Measurements from ENCODE around the gene SMARCD2.

SMARCD2 gene

DNA sequence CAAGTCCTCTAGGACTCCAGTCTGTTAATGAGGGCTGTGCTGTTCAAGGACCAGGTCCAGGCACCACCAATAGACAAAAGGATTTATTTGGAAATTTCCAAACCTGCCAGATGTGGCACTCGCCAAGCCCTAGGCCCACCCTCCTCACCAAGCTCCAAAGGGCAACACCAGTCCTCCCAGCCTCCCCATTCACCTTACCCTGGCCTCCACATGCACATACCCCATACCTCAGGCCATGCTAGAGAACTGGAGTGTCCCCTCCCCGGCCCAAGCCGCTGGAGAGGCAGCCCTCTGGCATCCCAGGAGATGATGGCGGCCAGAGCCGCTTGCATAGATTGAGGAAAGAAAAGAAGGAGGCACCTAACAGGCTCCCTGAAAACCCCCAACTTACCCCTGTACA is 10.5 kb downstream of the SMARCD2 start:
- TF ChIP-seq, protein P1, sequence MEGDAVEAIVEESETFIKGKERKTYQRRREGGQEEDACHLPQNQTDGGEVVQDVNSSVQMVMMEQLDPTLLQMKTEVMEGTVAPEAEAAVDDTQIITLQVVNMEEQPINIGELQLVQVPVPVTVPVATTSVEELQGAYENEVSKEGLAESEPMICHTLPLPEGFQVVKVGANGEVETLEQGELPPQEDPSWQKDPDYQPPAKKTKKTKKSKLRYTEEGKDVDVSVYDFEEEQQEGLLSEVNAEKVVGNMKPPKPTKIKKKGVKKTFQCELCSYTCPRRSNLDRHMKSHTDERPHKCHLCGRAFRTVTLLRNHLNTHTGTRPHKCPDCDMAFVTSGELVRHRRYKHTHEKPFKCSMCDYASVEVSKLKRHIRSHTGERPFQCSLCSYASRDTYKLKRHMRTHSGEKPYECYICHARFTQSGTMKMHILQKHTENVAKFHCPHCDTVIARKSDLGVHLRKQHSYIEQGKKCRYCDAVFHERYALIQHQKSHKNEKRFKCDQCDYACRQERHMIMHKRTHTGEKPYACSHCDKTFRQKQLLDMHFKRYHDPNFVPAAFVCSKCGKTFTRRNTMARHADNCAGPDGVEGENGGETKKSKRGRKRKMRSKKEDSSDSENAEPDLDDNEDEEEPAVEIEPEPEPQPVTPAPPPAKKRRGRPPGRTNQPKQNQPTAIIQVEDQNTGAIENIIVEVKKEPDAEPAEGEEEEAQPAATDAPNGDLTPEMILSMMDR (IDR thresholded peaks at IDR 0.05; ENCODE audit: unreplicated experiment in 3 of 3): no peak
- H3K9me3 Mint-ChIP-seq: no peaks in the 10 kb centered on the region
- peaks cover 74% of the 10 kb centered on the region for H3K36me3 Mint-ChIP-seq (ENCODE audit: low read depth)
- no peak overlapping the region for H3K27ac Mint-ChIP-seq
- H3K4me3 Mint-ChIP-seq: no peak overlapping the region
- H3K4me1 Mint-ChIP-seq: peaks cover 20% of the 10 kb centered on the region
- no peaks in the 10 kb centered on the region for H3K27me3 Mint-ChIP-seq (ENCODE audit: low read depth)

DNA sequence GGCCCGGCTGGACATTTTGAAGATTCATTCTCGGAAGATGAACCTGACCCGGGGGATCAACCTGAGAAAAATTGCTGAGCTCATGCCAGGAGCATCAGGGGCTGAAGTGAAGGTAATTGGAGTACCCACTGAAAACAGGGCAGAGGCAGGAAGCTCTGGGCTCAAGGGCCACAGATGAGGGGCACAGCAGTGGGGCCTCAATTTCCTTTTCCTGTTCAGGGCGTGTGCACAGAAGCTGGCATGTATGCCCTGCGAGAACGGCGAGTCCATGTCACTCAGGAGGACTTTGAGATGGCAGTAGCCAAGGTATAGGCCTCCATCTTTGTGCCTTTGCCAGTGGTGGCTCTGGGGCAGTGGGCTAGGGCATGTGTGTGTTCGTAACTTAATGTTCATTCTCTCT is 11.0 kb downstream of the SMARCD2 start:
- TF ChIP-seq, protein P1 (IDR thresholded peaks at IDR 0.05; ENCODE audit: unreplicated experiment in 3 of 3): no peak

DNA sequence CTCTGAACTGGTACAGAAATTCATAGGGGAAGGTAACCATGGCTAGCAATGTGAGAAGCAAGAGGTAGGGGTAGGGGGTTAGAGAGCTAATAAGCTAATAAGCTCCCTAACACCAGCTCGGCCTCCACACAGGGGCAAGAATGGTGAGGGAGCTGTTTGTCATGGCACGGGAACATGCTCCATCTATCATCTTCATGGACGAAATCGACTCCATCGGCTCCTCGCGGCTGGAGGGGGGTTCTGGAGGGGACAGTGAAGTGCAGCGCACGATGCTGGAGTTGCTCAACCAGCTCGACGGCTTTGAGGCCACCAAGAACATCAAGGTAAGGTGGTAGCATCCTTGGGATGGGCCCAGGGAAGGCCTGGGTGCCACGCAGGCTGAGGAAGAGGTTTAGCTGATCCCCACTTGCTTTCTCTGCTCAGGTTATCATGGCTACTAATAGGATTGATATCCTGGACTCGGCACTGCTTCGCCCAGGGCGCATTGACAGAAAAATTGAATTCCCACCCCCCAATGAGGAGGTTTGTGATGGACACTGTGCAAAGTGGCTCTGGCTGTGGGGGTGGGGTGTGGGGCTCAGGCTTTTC is 11.5 kb downstream of the SMARCD2 start:
- no peaks in the 10 kb centered on the region for H3K9me3 Mint-ChIP-seq

More for the DNA sequence above, 11.0 kb downstream of the SMARCD2 start:
- Mint-ChIP-seq H3K36me3 (ENCODE audit: low read depth) (peaks cover 74% of the 10 kb centered on the region), H3K27ac (no peak overlapping the region), H3K4me1 (peaks cover 25% of the 10 kb centered on the region), H3K4me3 (no peak overlapping the region), H3K27me3 (ENCODE audit: low read depth) (no peaks in the 10 kb centered on the region), H3K9me3 (no peaks in the 10 kb centered on the region)

DNA sequence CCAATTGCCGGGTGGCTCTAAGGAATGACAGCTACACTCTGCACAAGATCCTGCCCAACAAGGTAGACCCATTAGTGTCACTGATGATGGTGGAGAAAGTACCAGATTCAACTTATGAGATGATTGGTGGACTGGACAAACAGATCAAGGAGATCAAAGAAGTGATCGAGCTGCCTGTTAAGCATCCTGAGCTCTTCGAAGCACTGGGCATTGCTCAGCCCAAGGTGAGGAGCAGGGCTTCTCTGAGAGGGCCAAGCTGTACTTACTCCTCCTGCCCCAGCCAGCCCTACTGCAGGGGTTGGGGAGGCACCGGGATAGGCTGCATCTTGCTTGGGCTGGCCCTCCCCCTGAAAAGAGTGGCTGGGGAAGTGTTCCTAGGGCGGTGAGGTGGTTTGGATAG is 12.2 kb downstream of the SMARCD2 start:
- Mint-ChIP-seq H3K4me1 (peaks cover 32% of the 10 kb centered on the region), H3K9me3 (no peaks in the 10 kb centered on the region), H3K4me3 (peak overlapping the region in 2 of 3 experiments; percentile 82 to 92), H3K27ac (no peak overlapping the region), H3K36me3 (ENCODE audit: low read depth) (peaks cover 76% of the 10 kb centered on the region), H3K27me3 (ENCODE audit: low read depth) (no peaks in the 10 kb centered on the region)
- TF ChIP-seq, protein P1 (IDR thresholded peaks at IDR 0.05; ENCODE audit: unreplicated experiment in 3 of 3): no peak

More for the DNA sequence above, 11.5 kb downstream of the SMARCD2 start:
- H3K4me3 Mint-ChIP-seq: peak overlapping the region in 2 of 3 experiments; percentile 2 to 33
- H3K36me3 Mint-ChIP-seq (ENCODE audit: low read depth): peaks cover 76% of the 10 kb centered on the region
- H3K4me1 Mint-ChIP-seq: peaks cover 30% of the 10 kb centered on the region
- H3K27ac Mint-ChIP-seq: no peak overlapping the region
- TF ChIP-seq, protein P1 (IDR thresholded peaks at IDR 0.05; ENCODE audit: unreplicated experiment in 3 of 3): no peak
- H3K27me3 Mint-ChIP-seq (ENCODE audit: low read depth): no peaks in the 10 kb centered on the region

DNA sequence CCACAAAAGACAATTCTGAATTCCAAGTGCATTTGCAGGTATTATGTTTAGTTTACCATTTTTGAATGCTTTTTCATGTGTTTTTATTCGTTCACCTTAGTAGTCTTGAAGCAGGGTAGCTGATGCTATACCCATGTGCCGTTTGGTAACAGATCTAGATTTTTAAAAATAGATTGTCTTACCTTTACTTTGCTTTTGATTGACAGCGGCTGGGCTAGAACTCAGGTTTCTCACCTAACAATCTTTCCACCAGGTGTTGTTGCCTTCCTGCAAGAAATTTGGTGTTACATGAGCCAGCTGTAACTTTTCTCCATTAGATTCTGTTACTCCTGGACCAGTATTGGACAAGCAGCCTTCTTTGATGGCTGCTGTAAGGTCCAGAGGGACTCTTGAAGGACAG is 13.5 kb downstream of the SMARCD2 start:
- no peaks in the 10 kb centered on the region for H3K9me3 Mint-ChIP-seq
- peak overlapping the region; percentile 82 to 94 (median 92) for H3K4me3 Mint-ChIP-seq
- peaks cover 77% of the 10 kb centered on the region for H3K36me3 Mint-ChIP-seq (ENCODE audit: low read depth)
- TF ChIP-seq, protein P1 (IDR thresholded peaks at IDR 0.05; ENCODE audit: unreplicated experiment in 3 of 3): no peak
- H3K27ac Mint-ChIP-seq: no peak overlapping the region
- no peaks in the 10 kb centered on the region for H3K27me3 Mint-ChIP-seq (ENCODE audit: low read depth)
- peaks cover 32% of the 10 kb centered on the region for H3K4me1 Mint-ChIP-seq

DNA sequence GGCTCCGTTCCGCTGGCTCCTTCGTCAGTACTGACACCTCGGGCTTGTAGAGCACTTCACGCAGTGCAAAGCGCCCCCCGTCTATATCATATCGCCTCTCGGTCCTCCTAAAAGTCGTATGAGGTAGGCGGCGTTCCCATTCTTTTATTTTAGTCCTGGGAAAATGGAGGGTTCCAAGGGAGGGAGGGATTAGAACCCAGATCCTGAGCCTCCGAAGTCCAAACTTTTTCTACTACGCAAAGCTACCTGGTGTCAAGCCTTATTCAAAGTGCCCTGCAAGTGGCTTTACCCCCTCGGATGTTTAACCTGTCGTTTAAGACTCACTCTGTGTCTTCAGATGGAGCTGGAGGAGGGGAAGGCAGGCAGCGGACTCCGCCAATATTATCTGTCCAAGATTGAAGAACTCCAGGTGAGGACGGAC is 14.7 kb downstream of the SMARCD2 start:
- Mint-ChIP-seq H3K4me1 (peaks cover 32% of the 10 kb centered on the region), H3K27ac (peak overlapping the region; percentile 100), H3K4me3 (peak overlapping the region; percentile 92 to 97 (median 94))

More for the DNA sequence above, 14.7 kb downstream of the SMARCD2 start:
- H3K27me3 Mint-ChIP-seq (ENCODE audit: low read depth): no peaks in the 10 kb centered on the region
- H3K9me3 Mint-ChIP-seq: no peaks in the 10 kb centered on the region
- peaks cover 79% of the 10 kb centered on the region for H3K36me3 Mint-ChIP-seq (ENCODE audit: low read depth)
- TF ChIP-seq, protein P1 (IDR thresholded peaks at IDR 0.05; ENCODE audit: unreplicated experiment in 3 of 3): peak in 1 of 3 experiments; percentile 8

Data from nephron (organoid).